ENCODE data around the gene DLG3.

The DLG3 gene

GRCh38 chrX:70477734-70478075, 33.1 kb downstream of the DLG3 start:
- Histone ChIP-seq H3K27ac (ENCODE audit: low read depth, low read length) (peak overlapping the region; percentile 89), H3K4me3 (ENCODE audit: low read depth, low read length) (peak overlapping the region; percentile 39), H3K9ac (ENCODE audit: low read depth, low read length) (no peak overlapping the region; the same call in 1 of the 2 replicates), H3K27me3 (ENCODE audit: control insufficient read depth, insufficient read depth, low read length) (no peaks in the 10 kb centered on the region), H3K9me3 (ENCODE audit: control insufficient read depth, insufficient read depth, low read length) (peaks cover 16% of the 10 kb centered on the region), H3K36me3 (ENCODE audit: control insufficient read depth, insufficient read depth, low read length) (peaks cover 17% of the 10 kb centered on the region), H3K4me1 (ENCODE audit: control insufficient read depth, insufficient read depth, low read length) (peaks cover 63% of the 10 kb centered on the region)

- peaks cover 63% of the 10 kb centered on the region for H3K4me1 ChIP-seq (ENCODE audit: control insufficient read depth, insufficient read depth, low read length)
- no peak overlapping the region for H3K9ac ChIP-seq (ENCODE audit: low read depth, low read length)
- H3K9me3 ChIP-seq (ENCODE audit: control insufficient read depth, insufficient read depth, low read length) = peaks cover 19% of the 10 kb centered on the region
- peak overlapping the region; percentile 89 for H3K27ac ChIP-seq (ENCODE audit: low read depth, low read length)
- H3K27me3 ChIP-seq (ENCODE audit: control insufficient read depth, insufficient read depth, low read length) = no peaks in the 10 kb centered on the region
- H3K4me3 ChIP-seq (ENCODE audit: low read depth, low read length) = peak overlapping the region; percentile 39; the same call in 1 of the 2 replicates
- peaks cover 23% of the 10 kb centered on the region for H3K36me3 ChIP-seq (ENCODE audit: control insufficient read depth, insufficient read depth, low read length)
These were observed 34.1 kb downstream of the DLG3 start for GRCh38 chrX:70478526-70479245.

GRCh38 chrX:70479247-70479921, 34.7 kb downstream of the DLG3 start:
- Histone ChIP-seq H3K4me3 (ENCODE audit: low read depth, low read length) (peak overlapping the region; percentile 35; the same call in 1 of the 2 replicates), H3K9ac (ENCODE audit: low read depth, low read length) (no peak overlapping the region), H3K36me3 (ENCODE audit: control insufficient read depth, insufficient read depth, low read length) (peaks cover 29% of the 10 kb centered on the region), H3K27me3 (ENCODE audit: control insufficient read depth, insufficient read depth, low read length) (no peaks in the 10 kb centered on the region), H3K9me3 (ENCODE audit: control insufficient read depth, insufficient read depth, low read length) (peaks cover 17% of the 10 kb centered on the region), H3K4me1 (ENCODE audit: control insufficient read depth, insufficient read depth, low read length) (peaks cover 57% of the 10 kb centered on the region), H3K27ac (ENCODE audit: low read depth, low read length) (peak overlapping the region; percentile 89)

DNA sequence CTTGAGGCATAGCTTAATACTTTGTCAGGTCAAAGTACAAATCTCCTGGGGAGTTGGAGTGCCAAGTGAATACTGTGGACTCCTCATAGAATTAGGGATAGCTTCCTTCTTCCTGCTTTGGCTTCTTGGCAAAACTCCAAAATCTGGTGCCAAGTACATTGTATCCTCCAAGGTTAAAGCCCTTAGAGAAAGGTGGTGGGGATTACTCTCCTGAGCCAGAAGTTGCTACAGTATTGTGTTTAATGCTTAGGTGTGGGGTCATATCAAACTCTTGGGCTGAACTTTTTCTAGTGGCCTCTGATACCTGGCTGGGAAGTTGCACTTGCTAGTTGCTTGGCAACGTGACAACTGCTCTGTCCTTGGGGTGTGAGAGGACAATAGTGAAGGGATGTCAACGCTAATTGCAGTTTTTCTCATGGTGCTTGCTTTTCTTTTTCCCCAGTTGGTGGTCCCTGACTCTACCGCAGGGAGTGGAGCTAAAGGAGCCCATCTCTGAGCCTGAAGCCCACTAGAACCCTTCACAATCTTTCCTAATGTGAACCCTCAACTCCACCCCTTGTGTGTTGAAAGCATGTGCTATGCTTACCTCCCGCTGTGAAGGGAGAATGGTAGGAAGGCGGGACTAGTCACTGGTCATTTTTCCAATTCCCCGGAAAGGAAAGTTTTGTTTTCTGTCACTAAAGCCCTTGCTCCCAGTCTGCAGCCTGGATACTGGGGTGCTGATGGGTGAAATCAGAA, 35.5 kb downstream of the DLG3 start:
- Histone ChIP-seq H3K27ac (ENCODE audit: low read depth, low read length) (peak overlapping the region; percentile 48), H3K4me3 (ENCODE audit: low read depth, low read length) (peak overlapping the region; percentile 35), H3K27me3 (ENCODE audit: control insufficient read depth, insufficient read depth, low read length) (no peaks in the 10 kb centered on the region), H3K9ac (ENCODE audit: low read depth, low read length) (no peak overlapping the region), H3K9me3 (ENCODE audit: control insufficient read depth, insufficient read depth, low read length) (peaks cover 17% of the 10 kb centered on the region), H3K36me3 (ENCODE audit: control insufficient read depth, insufficient read depth, low read length) (peaks cover 29% of the 10 kb centered on the region), H3K4me1 (ENCODE audit: control insufficient read depth, insufficient read depth, low read length) (peaks cover 62% of the 10 kb centered on the region)

GRCh38 chrX:70480660-70481018, 36.0 kb downstream of the DLG3 start:
- peaks cover 30% of the 10 kb centered on the region for H3K36me3 ChIP-seq (ENCODE audit: control insufficient read depth, insufficient read depth, low read length)
- H3K9ac ChIP-seq (ENCODE audit: low read depth, low read length) = no peak overlapping the region
- H3K4me3 ChIP-seq (ENCODE audit: low read depth, low read length) = no peak overlapping the region
- no peaks in the 10 kb centered on the region for H3K27me3 ChIP-seq (ENCODE audit: control insufficient read depth, insufficient read depth, low read length)
- peak overlapping the region; percentile 48 for H3K27ac ChIP-seq (ENCODE audit: low read depth, low read length)
- peaks cover 17% of the 10 kb centered on the region for H3K9me3 ChIP-seq (ENCODE audit: control insufficient read depth, insufficient read depth, low read length)
- H3K4me1 ChIP-seq (ENCODE audit: control insufficient read depth, insufficient read depth, low read length) = peaks cover 62% of the 10 kb centered on the region

DNA sequence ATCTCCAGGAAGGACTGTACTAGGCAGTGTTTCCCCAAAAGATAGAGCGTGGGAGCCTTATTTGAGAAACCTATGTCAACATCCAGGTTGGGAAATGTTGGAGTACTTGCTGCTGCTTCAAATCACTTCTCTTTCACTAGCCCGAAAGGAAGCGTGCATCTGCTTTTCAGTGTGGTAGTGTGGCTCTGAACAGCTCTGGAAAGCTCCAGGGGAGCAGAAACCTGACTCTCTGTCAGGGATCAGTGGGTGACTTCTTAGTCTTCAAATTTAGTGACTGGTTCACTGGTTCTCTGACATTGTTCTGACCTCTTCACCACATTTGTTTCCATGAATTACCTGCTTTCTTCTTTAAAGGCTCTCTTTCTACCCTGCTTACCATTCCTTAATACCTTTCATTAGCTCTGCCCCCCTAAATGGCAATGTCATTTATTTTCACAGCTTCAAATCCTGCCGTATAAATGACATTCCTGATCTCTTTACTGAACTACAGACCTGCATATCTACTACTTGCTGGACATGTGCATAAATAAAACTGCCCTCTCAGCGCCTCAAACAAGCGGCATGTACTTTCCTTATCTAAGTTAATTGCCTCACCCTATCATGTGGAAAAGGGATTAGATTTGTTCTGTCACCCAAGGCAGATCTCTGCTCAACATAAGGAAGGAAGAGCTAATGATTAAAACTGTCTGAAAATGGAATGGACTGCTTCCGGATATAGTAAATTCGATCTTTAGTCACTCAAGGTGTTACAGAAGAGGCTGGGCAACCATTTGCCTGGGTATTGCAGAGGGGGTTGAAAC, 37.0 kb downstream of the DLG3 start:
- no peak overlapping the region for H3K27ac ChIP-seq (ENCODE audit: low read depth, low read length)
- peaks cover 21% of the 10 kb centered on the region for H3K9me3 ChIP-seq (ENCODE audit: control insufficient read depth, insufficient read depth, low read length)

GRCh38 chrX:70482300-70482699, 37.7 kb downstream of the DLG3 start:
- Histone ChIP-seq H3K9me3 (ENCODE audit: control insufficient read depth, insufficient read depth, low read length) (peaks cover 21% of the 10 kb centered on the region), H3K27me3 (ENCODE audit: control insufficient read depth, insufficient read depth, low read length) (no peaks in the 10 kb centered on the region), H3K27ac (ENCODE audit: low read depth, low read length) (no peak overlapping the region), H3K9ac (ENCODE audit: low read depth, low read length) (no peak overlapping the region), H3K36me3 (ENCODE audit: control insufficient read depth, insufficient read depth, low read length) (peaks cover 47% of the 10 kb centered on the region), H3K4me3 (ENCODE audit: low read depth, low read length) (no peak overlapping the region), H3K4me1 (ENCODE audit: control insufficient read depth, insufficient read depth, low read length) (peaks cover 59% of the 10 kb centered on the region)

More for the DNA sequence above, 37.0 kb downstream of the DLG3 start:
- Histone ChIP-seq H3K4me3 (ENCODE audit: low read depth, low read length) (no peak overlapping the region), H3K9ac (ENCODE audit: low read depth, low read length) (no peak overlapping the region), H3K36me3 (ENCODE audit: control insufficient read depth, insufficient read depth, low read length) (peaks cover 41% of the 10 kb centered on the region), H3K4me1 (ENCODE audit: control insufficient read depth, insufficient read depth, low read length) (peaks cover 61% of the 10 kb centered on the region), H3K27me3 (ENCODE audit: control insufficient read depth, insufficient read depth, low read length) (no peaks in the 10 kb centered on the region)

- H3K4me1 ChIP-seq (ENCODE audit: control insufficient read depth, insufficient read depth, low read length) = peaks cover 28% of the 10 kb centered on the region
- H3K27ac ChIP-seq (ENCODE audit: low read depth, low read length) = no peak overlapping the region
- H3K9ac ChIP-seq (ENCODE audit: low read depth, low read length) = no peak overlapping the region
- no peak overlapping the region for H3K4me3 ChIP-seq (ENCODE audit: low read depth, low read length)
- no peaks in the 10 kb centered on the region for H3K27me3 ChIP-seq (ENCODE audit: control insufficient read depth, insufficient read depth, low read length)
- peaks cover 58% of the 10 kb centered on the region for H3K36me3 ChIP-seq (ENCODE audit: control insufficient read depth, insufficient read depth, low read length)
- peaks cover 26% of the 10 kb centered on the region for H3K9me3 ChIP-seq (ENCODE audit: control insufficient read depth, insufficient read depth, low read length)
These were observed 40.8 kb downstream of the DLG3 start for GRCh38 chrX:70485466-70485865.

DNA sequence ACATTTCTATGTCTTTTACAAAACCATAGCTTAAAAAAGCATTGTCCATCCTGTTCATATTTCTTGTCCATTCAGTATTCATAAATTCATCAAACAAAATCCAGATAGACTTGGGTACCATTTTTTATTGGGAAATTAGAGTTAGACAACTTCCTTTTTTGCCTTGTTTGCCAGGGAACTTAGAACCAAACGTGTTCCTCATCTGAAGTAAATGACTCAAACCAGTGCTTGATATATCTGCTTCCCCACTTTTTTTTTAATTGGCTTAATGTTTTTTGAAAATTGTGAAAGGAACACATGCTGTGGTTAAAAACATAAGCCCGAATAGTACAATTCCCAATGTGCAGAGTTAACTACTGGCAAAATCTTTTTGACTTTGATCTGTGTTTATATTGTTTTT, 44.2 kb downstream of the DLG3 start:
- Histone ChIP-seq H3K36me3 (ENCODE audit: control insufficient read depth, insufficient read depth, low read length) (peaks cover 69% of the 10 kb centered on the region), H3K27me3 (ENCODE audit: control insufficient read depth, insufficient read depth, low read length) (no peaks in the 10 kb centered on the region), H3K4me1 (ENCODE audit: control insufficient read depth, insufficient read depth, low read length) (peaks cover 5% of the 10 kb centered on the region), H3K4me3 (ENCODE audit: low read depth, low read length) (no peak overlapping the region), H3K9ac (ENCODE audit: low read depth, low read length) (no peak overlapping the region), H3K27ac (ENCODE audit: low read depth, low read length) (no peak overlapping the region), H3K9me3 (ENCODE audit: control insufficient read depth, insufficient read depth, low read length) (peaks cover 32% of the 10 kb centered on the region)

DNA sequence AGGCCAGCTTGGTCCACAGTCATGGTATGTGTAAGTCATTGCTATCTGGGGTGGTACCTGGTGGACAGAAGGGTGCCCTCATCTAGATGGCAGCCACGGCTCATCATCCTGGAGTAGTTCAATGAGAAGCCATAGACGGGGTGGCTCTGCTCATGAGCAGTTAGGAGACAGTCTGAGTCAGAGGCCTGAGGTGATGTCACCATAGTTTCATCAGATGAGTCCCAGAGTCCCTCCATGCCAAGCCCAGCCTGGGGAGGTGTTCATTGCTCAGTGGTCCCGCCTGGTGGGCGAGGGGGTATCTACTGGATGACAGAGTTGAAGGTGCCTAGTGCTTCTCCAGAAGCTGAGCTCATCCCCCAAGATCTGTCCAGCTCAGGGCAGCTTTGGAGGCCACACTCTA, 49.8 kb downstream of the DLG3 start:
- no peak overlapping the region for H3K4me3 ChIP-seq (ENCODE audit: low read depth, low read length)
- H3K36me3 ChIP-seq (ENCODE audit: control insufficient read depth, insufficient read depth, low read length) = peaks cover 94% of the 10 kb centered on the region

More for the DNA sequence above, 49.8 kb downstream of the DLG3 start:
- Histone ChIP-seq H3K4me1 (ENCODE audit: control insufficient read depth, insufficient read depth, low read length) (no peaks in the 10 kb centered on the region), H3K9me3 (ENCODE audit: control insufficient read depth, insufficient read depth, low read length) (peaks cover 60% of the 10 kb centered on the region), H3K9ac (ENCODE audit: low read depth, low read length) (no peak overlapping the region), H3K27ac (ENCODE audit: low read depth, low read length) (no peak overlapping the region), H3K27me3 (ENCODE audit: control insufficient read depth, insufficient read depth, low read length) (no peaks in the 10 kb centered on the region)
